ES-I3 (cell line): ENCODE data around the gene GBA3.

Experiments used
- H3K36me3 ChIP-seq: 2 replicates; pipeline ENCODE4 v1.6.1; 2013; ENCODE audit warnings: mild to moderate bottlenecking, low read length, control low read depth, moderate library complexity; ENCODE audit not compliant: insufficient read depth
- H3K4me1 ChIP-seq: 2 replicates; pipeline ENCODE4 v1.6.1; 2013; ENCODE audit warnings: mild to moderate bottlenecking, control low read depth, low read length; ENCODE audit not compliant: insufficient read depth
- H3K9ac ChIP-seq: 2 replicates; pipeline ENCODE4 v1.6.1; 2013; ENCODE audit warnings: low read depth, mild to moderate bottlenecking, low read length, moderate library complexity
- H3K9me3 ChIP-seq: 2 replicates; pipeline ENCODE4 v1.6.1; 2013; ENCODE audit warnings: mild to moderate bottlenecking, low read length, moderate library complexity; ENCODE audit not compliant: control insufficient read depth, insufficient read depth

The GBA3 gene

GRCh38 chr4:22719218-22719617 lies 26.5 kb downstream of the GBA3 start:
- Histone ChIP-seq H3K9ac (no peak overlapping the region), H3K9me3 (no peaks in the 10 kb centered on the region), H3K4me1 (no peaks in the 10 kb centered on the region), H3K36me3 (no peaks in the 10 kb centered on the region)

- no peak overlapping the region for H3K9ac ChIP-seq
- H3K9me3 ChIP-seq: no peaks in the 10 kb centered on the region
- H3K36me3 ChIP-seq: no peaks in the 10 kb centered on the region
- no peaks in the 10 kb centered on the region for H3K4me1 ChIP-seq
Observed at GRCh38 chr4:22720091-22720490, 27.4 kb downstream of the GBA3 start.

- H3K9ac ChIP-seq: no peak overlapping the region
- H3K4me1 ChIP-seq: no peaks in the 10 kb centered on the region
- no peaks in the 10 kb centered on the region for H3K36me3 ChIP-seq
- no peaks in the 10 kb centered on the region for H3K9me3 ChIP-seq
Observed at GRCh38 chr4:22721204-22721603, 28.5 kb downstream of the GBA3 start.

- Histone ChIP-seq H3K9ac (no peak overlapping the region), H3K36me3 (no peaks in the 10 kb centered on the region), H3K9me3 (no peaks in the 10 kb centered on the region), H3K4me1 (no peaks in the 10 kb centered on the region)
Observed at GRCh38 chr4:22730021-22730420, 37.3 kb downstream of the GBA3 start.

- Histone ChIP-seq H3K4me1 (no peaks in the 10 kb centered on the region), H3K36me3 (no peaks in the 10 kb centered on the region), H3K9ac (no peak overlapping the region), H3K9me3 (no peaks in the 10 kb centered on the region)
Observed at GRCh38 chr4:22733816-22734215, 41.1 kb downstream of the GBA3 start.

- no peaks in the 10 kb centered on the region for H3K4me1 ChIP-seq
- no peaks in the 10 kb centered on the region for H3K36me3 ChIP-seq
- H3K9me3 ChIP-seq: no peaks in the 10 kb centered on the region
- H3K9ac ChIP-seq: no peak overlapping the region
Observed at GRCh38 chr4:22736912-22737311, 44.2 kb downstream of the GBA3 start.

- no peak overlapping the region for H3K9ac ChIP-seq
- no peaks in the 10 kb centered on the region for H3K36me3 ChIP-seq
- H3K4me1 ChIP-seq: no peaks in the 10 kb centered on the region
- no peaks in the 10 kb centered on the region for H3K9me3 ChIP-seq
Observed at GRCh38 chr4:22739968-22740367, 47.2 kb downstream of the GBA3 start.

GRCh38 chr4:22741744-22742143 lies 49.0 kb downstream of the GBA3 start:
- Histone ChIP-seq H3K36me3 (no peaks in the 10 kb centered on the region), H3K4me1 (no peaks in the 10 kb centered on the region), H3K9me3 (no peaks in the 10 kb centered on the region), H3K9ac (no peak overlapping the region)

- H3K36me3 ChIP-seq: no peaks in the 10 kb centered on the region
- H3K9ac ChIP-seq: no peak overlapping the region
- no peaks in the 10 kb centered on the region for H3K9me3 ChIP-seq
- no peaks in the 10 kb centered on the region for H3K4me1 ChIP-seq
Observed at GRCh38 chr4:22743290-22743689, 50.6 kb downstream of the GBA3 start.

- Histone ChIP-seq H3K9ac (no peak overlapping the region), H3K4me1 (no peaks in the 10 kb centered on the region), H3K36me3 (no peaks in the 10 kb centered on the region), H3K9me3 (no peaks in the 10 kb centered on the region)
Observed at GRCh38 chr4:22744478-22745062, 51.8 kb downstream of the GBA3 start.

- Histone ChIP-seq H3K9ac (no peak overlapping the region), H3K36me3 (no peaks in the 10 kb centered on the region), H3K4me1 (no peaks in the 10 kb centered on the region), H3K9me3 (no peaks in the 10 kb centered on the region)
Observed at GRCh38 chr4:22745234-22745633, 52.5 kb downstream of the GBA3 start.

GRCh38 chr4:22754116-22754515 lies 61.4 kb downstream of the GBA3 start:
- Histone ChIP-seq H3K4me1 (no peaks in the 10 kb centered on the region), H3K9ac (no peak overlapping the region), H3K9me3 (no peaks in the 10 kb centered on the region), H3K36me3 (no peaks in the 10 kb centered on the region)

GRCh38 chr4:22762548-22762947 lies 69.8 kb downstream of the GBA3 start:
- no peak overlapping the region for H3K9ac ChIP-seq
- H3K36me3 ChIP-seq: no peaks in the 10 kb centered on the region
- H3K4me1 ChIP-seq: no peaks in the 10 kb centered on the region
- no peaks in the 10 kb centered on the region for H3K9me3 ChIP-seq

GRCh38 chr4:22764183-22764582 lies 71.4 kb downstream of the GBA3 start:
- Histone ChIP-seq H3K9me3 (no peaks in the 10 kb centered on the region), H3K4me1 (no peaks in the 10 kb centered on the region), H3K36me3 (no peaks in the 10 kb centered on the region), H3K9ac (no peak overlapping the region)

GRCh38 chr4:22766068-22766467 lies 73.3 kb downstream of the GBA3 start:
- Histone ChIP-seq H3K4me1 (no peaks in the 10 kb centered on the region), H3K9me3 (no peaks in the 10 kb centered on the region; the same call in 1 of the 2 replicates), H3K36me3 (no peaks in the 10 kb centered on the region), H3K9ac (no peak overlapping the region)
